Esophagus (tissue), 2 donors: ENCODE results near the gene SMAD7. TPM values are rescaled to one million over a fixed set of nuclear protein-coding genes. Genes with fewer than 3 reads are reported as not detected.

Experiments used
- H3K27ac ChIP-seq, 2 donors: one replicate each; pipeline ENCODE4 v1.5.1; 2013; ENCODE audit warnings: low read depth in 2 of 2, mild to moderate bottlenecking in 2 of 2, inconsistent platforms in 1 of 2, low read length in 1 of 2, moderate library complexity in 1 of 2
- H3K27me3 ChIP-seq, 2 donors: one replicate each; pipeline ENCODE4 v1.6.1; 2013; ENCODE audit warnings: low read length in 2 of 2, control low read depth in 1 of 2, mild to moderate bottlenecking in 1 of 2; ENCODE audit not compliant: insufficient read depth in 2 of 2, control insufficient read depth in 1 of 2
- H3K36me3 ChIP-seq, 2 donors: one replicate each; pipeline ENCODE4 v1.6.1; 2013; ENCODE audit warnings: low read length in 1 of 2; ENCODE audit not compliant: control insufficient read depth in 2 of 2, insufficient read depth in 2 of 2
- H3K4me1 ChIP-seq, 2 donors: one replicate each; pipeline ENCODE4 v1.6.1; 2013; ENCODE audit warnings: low read length in 1 of 2; ENCODE audit not compliant: control insufficient read depth in 2 of 2, insufficient read depth in 2 of 2
- H3K4me3 ChIP-seq, 2 donors: one replicate each; pipeline ENCODE4 v1.5.1; 2013; ENCODE audit warnings: low read length in 2 of 2, mild to moderate bottlenecking in 2 of 2, low read depth in 1 of 2, moderate library complexity in 1 of 2
- H3K9me3 ChIP-seq, 2 donors: one replicate each; pipeline ENCODE4 v1.6.1; 2013; ENCODE audit warnings: mild to moderate bottlenecking in 2 of 2, low read depth in 1 of 2, low read length in 1 of 2, moderate library complexity in 1 of 2; ENCODE audit not compliant: control insufficient read depth in 2 of 2, insufficient read depth in 1 of 2
- WGBS, 2 donors: extraction: QIAGEN DNeasy Blood & Tissue Kit; methylation state at CpG; one replicate each; pipeline ENCODE4 v1.1.7; 2013; 5-methylcytosine and 5-hydroxymethylcytosine counted together
- polyA plus RNA-seq, 2 donors: library from polyadenylated mRNA; stranded (reverse); fragments of 200-250 nt; gene quantifications; one replicate each; pipeline ENCODE4 v1.2.3, GENCODE V29; 2013
- donor health status: healthy with polysubstance abuse.
- donor health status: Bipolar disorder and iron deficiency.

The SMAD7 gene
- 1 to 10 TPM; 3.5 to 4.4 TPM for polyA plus RNA-seq

GRCh38 chr18:48950536-48951447 lies at the start of gene SMAD7:
Gene SMAD7, minus strand, starts transcription at chr18:48950965. Its CDS starts 541 bp downstream, at chr18:48950424.
- no peaks in the 10 kb centered on the region for H3K36me3 ChIP-seq
- peak within 1 kb of the TSS; percentile 88 to 96 for H3K27ac ChIP-seq
- peak within 1 kb of the TSS; percentile 92 to 94 for H3K4me3 ChIP-seq
- 1% methylated on average over 39 to 71 of the region's 71 CpGs for WGBS, 2 donors
- no peaks in the 10 kb centered on the region for H3K9me3 ChIP-seq
- H3K4me1 ChIP-seq: peaks cover 2 to 13% of the 10 kb centered on the region in 2 donors
- H3K27me3 ChIP-seq: no peaks in the 10 kb centered on the region

- Histone ChIP-seq H3K9me3 (no peaks in the 10 kb centered on the region), H3K27ac (no peak overlapping the region), H3K4me1 (peaks cover 0 to 3% of the 10 kb centered on the region in 2 donors), H3K4me3 (no peak overlapping the region), H3K27me3 (no peaks in the 10 kb centered on the region), H3K36me3 (no peaks in the 10 kb centered on the region)
- 89 to 90% methylated on average over 11 of the region's 11 CpGs for WGBS, 2 donors
Measured at GRCh38 chr18:48999569-48999968, 48.8 kb upstream of the SMAD7 start.

GRCh38 chr18:48997985-48998831 lies 47.4 kb upstream of the SMAD7 start:
- Histone ChIP-seq H3K27ac (peak overlapping the region in 1 of 2 donors; percentile 8), H3K4me1 (peaks cover 0 to 10% of the 10 kb centered on the region in 2 donors), H3K36me3 (no peaks in the 10 kb centered on the region), H3K4me3 (no peak overlapping the region), H3K27me3 (no peaks in the 10 kb centered on the region), H3K9me3 (no peaks in the 10 kb centered on the region)
- 48 to 64% methylated on average over 17 of the region's 17 CpGs for WGBS, 2 donors

- Histone ChIP-seq H3K27ac (no peak overlapping the region), H3K9me3 (no peaks in the 10 kb centered on the region), H3K4me1 (peaks cover 0 to 16% of the 10 kb centered on the region in 2 donors), H3K4me3 (no peak overlapping the region), H3K36me3 (no peaks in the 10 kb centered on the region), H3K27me3 (no peaks in the 10 kb centered on the region)
- WGBS, 2 donors: 71 to 75% methylated on average over 6 of the region's 6 CpGs
Measured at GRCh38 chr18:48997681-48997984, 46.9 kb upstream of the SMAD7 start.

GRCh38 chr18:48996901-48997463 lies 46.2 kb upstream of the SMAD7 start:
- no peaks in the 10 kb centered on the region for H3K27me3 ChIP-seq
- H3K27ac ChIP-seq: no peak overlapping the region
- H3K36me3 ChIP-seq: no peaks in the 10 kb centered on the region
- H3K4me3 ChIP-seq: no peak overlapping the region
- no peaks in the 10 kb centered on the region for H3K9me3 ChIP-seq
- 62 to 71% methylated on average over 8 of the region's 8 CpGs for WGBS, 2 donors
- H3K4me1 ChIP-seq: peaks cover 0 to 16% of the 10 kb centered on the region in 2 donors

GRCh38 chr18:48996041-48996440 lies 45.3 kb upstream of the SMAD7 start:
- Histone ChIP-seq H3K4me3 (no peak overlapping the region), H3K9me3 (no peaks in the 10 kb centered on the region), H3K36me3 (no peaks in the 10 kb centered on the region), H3K4me1 (peaks cover 0 to 16% of the 10 kb centered on the region in 2 donors), H3K27ac (no peak overlapping the region), H3K27me3 (no peaks in the 10 kb centered on the region)
- 94 to 95% methylated on average over 4 of the region's 4 CpGs for WGBS, 2 donors

- Histone ChIP-seq H3K27me3 (no peaks in the 10 kb centered on the region), H3K4me1 (peaks cover 0 to 16% of the 10 kb centered on the region in 2 donors), H3K9me3 (no peaks in the 10 kb centered on the region), H3K27ac (no peak overlapping the region), H3K4me3 (no peak overlapping the region), H3K36me3 (no peaks in the 10 kb centered on the region)
- WGBS, 2 donors: 92 to 93% methylated on average over 20 of the region's 20 CpGs
Measured at GRCh38 chr18:48994926-48995835, 44.4 kb upstream of the SMAD7 start.

GRCh38 chr18:48994044-48994651 lies 43.4 kb upstream of the SMAD7 start:
- Histone ChIP-seq H3K4me1 (peaks cover 0 to 16% of the 10 kb centered on the region in 2 donors), H3K36me3 (no peaks in the 10 kb centered on the region), H3K27ac (peak overlapping the region; percentile 5 to 43), H3K4me3 (no peak overlapping the region), H3K9me3 (no peaks in the 10 kb centered on the region), H3K27me3 (no peaks in the 10 kb centered on the region)
- WGBS, 2 donors: 25 to 44% methylated on average over 15 of the region's 15 CpGs
